ACC112 (cell line): ENCODE data around the gene EFL1.
A peak's percentile ranks its signal among the peaks of the same experiment; 100 is the strongest.

Experiments
- H2AFZ ChIP-seq: fragments of 200-600 bp; sonication (generic); one replicate; pipeline ENCODE4 v1.6.0; 2017; ENCODE audit warnings: antibody characterized with exemption, low read length; ENCODE audit not compliant: unreplicated experiment
- H3K27ac ChIP-seq: fragments of 200-600 bp; sonication (generic); 2 replicates; pipeline ENCODE4 v1.5.1; 2014; ENCODE audit warnings: low read depth, mild to moderate bottlenecking, antibody characterized with exemption, low read length, moderate library complexity
- H3K27me3 ChIP-seq: fragments of 200-600 bp; sonication (generic); 2 replicates; pipeline ENCODE4 v1.6.1; 2014; ENCODE audit warnings: mild to moderate bottlenecking, antibody characterized with exemption, low read length, moderate library complexity, mixed read lengths; ENCODE audit not compliant: insufficient read depth
- H3K36me3 ChIP-seq: fragments of 200-600 bp; sonication (generic); 2 replicates; pipeline ENCODE4 v1.6.1; 2016; ENCODE audit warnings: mild to moderate bottlenecking, antibody characterized with exemption, low read length, moderate library complexity, mixed read lengths; ENCODE audit not compliant: insufficient read depth
- H3K4me1 ChIP-seq: fragments of 200-600 bp; sonication (generic); one replicate; pipeline ENCODE4 v1.6.1; 2016; ENCODE audit warnings: low read length, mixed read lengths; ENCODE audit not compliant: insufficient read depth, unreplicated experiment, control insufficient read depth
- H3K4me3 ChIP-seq: fragments of 200-600 bp; sonication (generic); 2 replicates; pipeline ENCODE4 v1.5.1; 2014; ENCODE audit warnings: mild to moderate bottlenecking, low read depth, low read length
- H3K79me2 ChIP-seq: fragments of 200-600 bp; sonication (generic); one replicate; pipeline ENCODE4 v1.6.0; 2016; ENCODE audit warnings: low read length; ENCODE audit not compliant: control insufficient read depth, unreplicated experiment, insufficient read depth

EFL1 gene

GRCh38 chr15:82183121-82184031 lies 79.2 kb downstream of the EFL1 start:
- Histone ChIP-seq H2AFZ (no peak overlapping the region), H3K36me3 (no peaks in the 10 kb centered on the region), H3K27ac (no peak overlapping the region), H3K27me3 (no peaks in the 10 kb centered on the region), H3K79me2 (no peaks in the 10 kb centered on the region), H3K4me1 (peaks cover 18% of the 10 kb centered on the region), H3K4me3 (no peak overlapping the region)

- Histone ChIP-seq H3K79me2 (no peaks in the 10 kb centered on the region), H3K27ac (no peak overlapping the region), H3K4me3 (no peak overlapping the region), H2AFZ (no peak overlapping the region), H3K36me3 (no peaks in the 10 kb centered on the region), H3K27me3 (no peaks in the 10 kb centered on the region), H3K4me1 (peaks cover 34% of the 10 kb centered on the region)
Observed at GRCh38 chr15:82181371-82181770, 81.2 kb downstream of the EFL1 start.

- H3K79me2 ChIP-seq, result no peaks in the 10 kb centered on the region
- no peaks in the 10 kb centered on the region for H3K36me3 ChIP-seq
- peak overlapping the region; percentile 53 for H3K27ac ChIP-seq
- no peak overlapping the region for H2AFZ ChIP-seq
- H3K27me3 ChIP-seq, result no peaks in the 10 kb centered on the region
- 0 out of 2 replicates have a peak overlapping the region, but pooled peaks have one; percentile 20 for H3K4me3 ChIP-seq
- H3K4me1 ChIP-seq, result peaks cover 22% of the 10 kb centered on the region
Observed at GRCh38 chr15:82178061-82178460, 84.5 kb downstream of the EFL1 start.

GRCh38 chr15:82177291-82178010 lies 85.1 kb downstream of the EFL1 start:
- H2AFZ ChIP-seq, result no peak overlapping the region
- H3K27me3 ChIP-seq, result no peaks in the 10 kb centered on the region

GRCh38 chr15:82176542-82176941 lies 86.0 kb downstream of the EFL1 start:
- peaks cover 20% of the 10 kb centered on the region for H3K4me1 ChIP-seq
- no peaks in the 10 kb centered on the region for H3K79me2 ChIP-seq
- H3K36me3 ChIP-seq, result no peaks in the 10 kb centered on the region
- no peak overlapping the region for H3K27ac ChIP-seq
- no peak overlapping the region for H3K4me3 ChIP-seq
- no peak overlapping the region for H2AFZ ChIP-seq
- no peaks in the 10 kb centered on the region for H3K27me3 ChIP-seq

More at GRCh38 chr15:82177291-82178010, 85.1 kb downstream of the EFL1 start:
- Histone ChIP-seq H3K36me3 (no peaks in the 10 kb centered on the region), H3K27ac (peak overlapping the region; percentile 53), H3K4me1 (peaks cover 20% of the 10 kb centered on the region), H3K4me3 (peak overlapping the region; percentile 20; the same call in 1 of the 2 replicates), H3K79me2 (no peaks in the 10 kb centered on the region)

GRCh38 chr15:82174471-82175235 lies 87.9 kb downstream of the EFL1 start:
- Histone ChIP-seq H3K36me3 (0 out of 2 replicates have a peak, but pooled peaks cover 2% of the 10 kb centered on the region), H3K79me2 (no peaks in the 10 kb centered on the region), H3K4me1 (peaks cover 20% of the 10 kb centered on the region), H3K4me3 (no peak overlapping the region), H3K27ac (no peak overlapping the region), H3K27me3 (no peaks in the 10 kb centered on the region), H2AFZ (no peak overlapping the region)

GRCh38 chr15:82173108-82173507 lies 89.4 kb downstream of the EFL1 start:
- Histone ChIP-seq H3K4me3 (no peak overlapping the region), H3K4me1 (peaks cover 14% of the 10 kb centered on the region), H3K79me2 (no peaks in the 10 kb centered on the region), H3K36me3 (peaks cover 5% of the 10 kb centered on the region; the same call in 1 of the 2 replicates), H2AFZ (no peak overlapping the region), H3K27me3 (no peaks in the 10 kb centered on the region), H3K27ac (no peak overlapping the region)

GRCh38 chr15:82172506-82172905 lies 90.0 kb downstream of the EFL1 start:
- Histone ChIP-seq H3K27me3 (no peaks in the 10 kb centered on the region), H3K36me3 (peaks cover 5% of the 10 kb centered on the region; the same call in 1 of the 2 replicates)

GRCh38 chr15:82168757-82169156 lies 93.8 kb downstream of the EFL1 start:
- H3K36me3 ChIP-seq, result peaks cover 5% of the 10 kb centered on the region; the same call in 1 of the 2 replicates
- H3K27ac ChIP-seq, result no peak overlapping the region
- H3K27me3 ChIP-seq, result no peaks in the 10 kb centered on the region
- no peak overlapping the region for H3K4me3 ChIP-seq
- peaks cover 3% of the 10 kb centered on the region for H3K4me1 ChIP-seq
- H2AFZ ChIP-seq, result no peak overlapping the region
- no peaks in the 10 kb centered on the region for H3K79me2 ChIP-seq

More at GRCh38 chr15:82172506-82172905, 90.0 kb downstream of the EFL1 start:
- peaks cover 8% of the 10 kb centered on the region for H3K4me1 ChIP-seq
- no peak overlapping the region for H3K27ac ChIP-seq
- no peak overlapping the region for H3K4me3 ChIP-seq
- no peak overlapping the region for H2AFZ ChIP-seq
- no peaks in the 10 kb centered on the region for H3K79me2 ChIP-seq

GRCh38 chr15:82168296-82168695 lies 94.2 kb downstream of the EFL1 start:
- no peak overlapping the region for H3K27ac ChIP-seq
- peaks cover 3% of the 10 kb centered on the region for H3K4me1 ChIP-seq
- H3K36me3 ChIP-seq, result peaks cover 5% of the 10 kb centered on the region; the same call in 1 of the 2 replicates
- H3K79me2 ChIP-seq, result no peaks in the 10 kb centered on the region
- H3K4me3 ChIP-seq, result no peak overlapping the region
- H2AFZ ChIP-seq, result no peak overlapping the region
- no peaks in the 10 kb centered on the region for H3K27me3 ChIP-seq
